ENCODE results near the gene RETREG3. TPM values are rescaled to one million over a fixed set of nuclear protein-coding genes. Genes with fewer than 3 reads are reported as not detected.
"Not testable (repeated sequence)": the region's sequence is repeated elsewhere in the genome, so short reads cannot be mapped to it uniquely, and the experiment has no call there.

Gene RETREG3
- total RNA-seq, 1 donor from 2014 or later: 38.3 TPM

- H3K36me3 Mint-ChIP-seq (ENCODE audit: low read depth); H3K4me3 Mint-ChIP-seq; DNase-seq; H3K27ac Mint-ChIP-seq; intact Hi-C loops (cut with micrococcal nuclease); H3K27me3 Mint-ChIP-seq; H3K9me3 Mint-ChIP-seq: not testable (repeated sequence)
- peaks cover 18% of the 10 kb centered on the region for H3K4me1 Mint-ChIP-seq
These were observed 63.2 kb downstream of the RETREG3 start for GRCh38 chr17:42545755-42546505.

GRCh38 chr17:42544874-42545283, 64.3 kb downstream of the RETREG3 start:
- no peaks in the 10 kb centered on the region for H3K27me3 Mint-ChIP-seq
- no peak for DNase-seq
- intact Hi-C loops (cut with micrococcal nuclease): no loop called here
- no peak overlapping the region for H3K4me3 Mint-ChIP-seq
- peaks cover 23% of the 10 kb centered on the region for H3K4me1 Mint-ChIP-seq
- no peak overlapping the region for H3K27ac Mint-ChIP-seq
- no peaks in the 10 kb centered on the region for H3K9me3 Mint-ChIP-seq
- H3K36me3 Mint-ChIP-seq (ENCODE audit: low read depth): peaks cover 11% of the 10 kb centered on the region

GRCh38 chr17:42543190-42544079, 65.7 kb downstream of the RETREG3 start:
- Mint-ChIP-seq H3K4me1 (peaks cover 16% of the 10 kb centered on the region), H3K36me3 (ENCODE audit: low read depth) (peaks cover 17% of the 10 kb centered on the region), H3K9me3 (no peaks in the 10 kb centered on the region), H3K4me3 (no peak overlapping the region), H3K27me3 (no peaks in the 10 kb centered on the region), H3K27ac (no peak overlapping the region)
- no peak for DNase-seq
- intact Hi-C loops (cut with micrococcal nuclease): no loop called here

- Mint-ChIP-seq H3K9me3 (no peaks in the 10 kb centered on the region), H3K4me3 (peak overlapping the region; percentile 44), H3K36me3 (ENCODE audit: low read depth) (peaks cover 20% of the 10 kb centered on the region), H3K4me1 (peaks cover 22% of the 10 kb centered on the region), H3K27me3 (no peaks in the 10 kb centered on the region), H3K27ac (peak overlapping the region; percentile 74)
- no peak for DNase-seq
- intact Hi-C loops (cut with micrococcal nuclease): no loop called here
These were observed 67.9 kb downstream of the RETREG3 start for GRCh38 chr17:42541041-42541833.

GRCh38 chr17:42540558-42540957, 68.6 kb downstream of the RETREG3 start:
- Mint-ChIP-seq H3K27ac (peak overlapping the region; percentile 74), H3K36me3 (ENCODE audit: low read depth) (peaks cover 20% of the 10 kb centered on the region), H3K4me3 (peak overlapping the region; percentile 44), H3K4me1 (peaks cover 26% of the 10 kb centered on the region)
- H3K9me3 Mint-ChIP-seq; intact Hi-C loops (cut with micrococcal nuclease); DNase-seq; H3K27me3 Mint-ChIP-seq: not testable (repeated sequence)

GRCh38 chr17:42538482-42538881, 70.7 kb downstream of the RETREG3 start:
- Mint-ChIP-seq H3K36me3 (ENCODE audit: low read depth) (peaks cover 20% of the 10 kb centered on the region), H3K27me3 (peaks cover 4% of the 10 kb centered on the region), H3K4me1 (peaks cover 30% of the 10 kb centered on the region), H3K4me3 (no peak overlapping the region), H3K9me3 (no peaks in the 10 kb centered on the region), H3K27ac (no peak overlapping the region)
- no peak for DNase-seq
- intact Hi-C loops (cut with micrococcal nuclease): no loop called here

GRCh38 chr17:42537826-42538451, 71.2 kb downstream of the RETREG3 start:
- DNase-seq: no peak
- no peaks in the 10 kb centered on the region for H3K9me3 Mint-ChIP-seq
- H3K4me3 Mint-ChIP-seq: peak overlapping the region; percentile 79
- peaks cover 20% of the 10 kb centered on the region for H3K36me3 Mint-ChIP-seq (ENCODE audit: low read depth)
- peak overlapping the region; percentile 84 for H3K27ac Mint-ChIP-seq
- peaks cover 6% of the 10 kb centered on the region for H3K27me3 Mint-ChIP-seq
- intact Hi-C loops (cut with micrococcal nuclease): loop anchor here (2.0 kb wide), 1 partner anchor 17 kb away; no protein-coding TSS in a partner anchor
- H3K4me1 Mint-ChIP-seq: peaks cover 32% of the 10 kb centered on the region

GRCh38 chr17:42537156-42537805, 71.9 kb downstream of the RETREG3 start:
- Mint-ChIP-seq H3K4me1 (peaks cover 32% of the 10 kb centered on the region), H3K9me3 (no peaks in the 10 kb centered on the region), H3K27ac (peak overlapping the region; percentile 84), H3K27me3 (peaks cover 6% of the 10 kb centered on the region), H3K36me3 (ENCODE audit: low read depth) (peaks cover 20% of the 10 kb centered on the region), H3K4me3 (peak overlapping the region; percentile 91)
- no peak for DNase-seq
- intact Hi-C loops (cut with micrococcal nuclease): loop anchor here (2.0 kb wide), 1 partner anchor 18 kb away; no protein-coding TSS in a partner anchor

- H3K27me3 Mint-ChIP-seq: peaks cover 9% of the 10 kb centered on the region
- intact Hi-C loops (cut with micrococcal nuclease): loop anchor here (1.0 to 2.0 kb wide), 2 partner anchors 18 to 141 kb away; no protein-coding TSS in a partner anchor
- H3K27ac Mint-ChIP-seq: peak overlapping the region; percentile 84
- DNase-seq: peak; percentile 94
- H3K4me3 Mint-ChIP-seq: peak overlapping the region; percentile 91
- peaks cover 34% of the 10 kb centered on the region for H3K4me1 Mint-ChIP-seq
- no peaks in the 10 kb centered on the region for H3K9me3 Mint-ChIP-seq
- H3K36me3 Mint-ChIP-seq (ENCODE audit: low read depth): peaks cover 18% of the 10 kb centered on the region
These were observed 72.6 kb downstream of the RETREG3 start for GRCh38 chr17:42536372-42537155.

- H3K4me1 Mint-ChIP-seq: peaks cover 34% of the 10 kb centered on the region
These were observed 73.2 kb downstream of the RETREG3 start, which contains the start of gene NAGLU for GRCh38 chr17:42536048-42536371. Gene NAGLU (plus strand): TSS chr17:42536241. CDS start chr17:42536273, 32 bp downstream.

GRCh38 chr17:42535155-42536047, 73.8 kb downstream of the RETREG3 start:
- H3K27me3 Mint-ChIP-seq: peaks cover 10% of the 10 kb centered on the region
- peaks cover 11% of the 10 kb centered on the region for H3K36me3 Mint-ChIP-seq (ENCODE audit: low read depth)
- intact Hi-C loops (cut with micrococcal nuclease): loop anchor here (1.0 to 2.0 kb wide), 2 partner anchors 19 to 142 kb away; no protein-coding TSS in a partner anchor
- H3K4me3 Mint-ChIP-seq: peak overlapping the region; percentile 85
- H3K9me3 Mint-ChIP-seq: no peaks in the 10 kb centered on the region
- H3K4me1 Mint-ChIP-seq: peaks cover 32% of the 10 kb centered on the region
- DNase-seq: no peak
- H3K27ac Mint-ChIP-seq: peak overlapping the region; percentile 84

More at GRCh38 chr17:42536048-42536371, 73.2 kb downstream of the RETREG3 start, which contains the start of gene NAGLU:
- peak; percentile 96 for DNase-seq
- no peaks in the 10 kb centered on the region for H3K9me3 Mint-ChIP-seq
- intact Hi-C loops (cut with micrococcal nuclease): loop anchor here (1.0 to 2.0 kb wide), 2 partner anchors 19 to 141 kb away; no protein-coding TSS in a partner anchor
- H3K27ac Mint-ChIP-seq: peak within 1 kb of the TSS; percentile 84
- peaks cover 15% of the 10 kb centered on the region for H3K36me3 Mint-ChIP-seq (ENCODE audit: low read depth)
- peak within 1 kb of the TSS; percentile 91 for H3K4me3 Mint-ChIP-seq
- H3K27me3 Mint-ChIP-seq: peaks cover 10% of the 10 kb centered on the region

All from activated CD4-positive, alpha-beta T cell treated with anti-CD3 and anti-CD28 coated beads, Interleukin-2, amount 10 ng/mL, durations not matched to agents 24 days and 14 days (primary cell).